Activated naive CD8-positive, alpha-beta T cell treated with anti-CD3 and anti-CD28 coated beads for 36 hours (primary cell): ENCODE results near the gene DCC. TPM values are rescaled to one million over a fixed set of nuclear protein-coding genes. Genes with fewer than 3 reads are reported as not detected.

Experiments used
- DNase-seq: peaks from one replicate; pipeline ENCODE4 v3.0.0; 2021
- H3K27ac Mint-ChIP-seq: one replicate; pipeline ENCODE4 v1.8.0; 2022; ENCODE audit warnings: mild to moderate bottlenecking, moderate library complexity, mixed read lengths
- H3K27me3 Mint-ChIP-seq: one replicate; pipeline ENCODE4 v1.8.0; 2022; ENCODE audit warnings: mild to moderate bottlenecking, mixed read lengths
- H3K36me3 Mint-ChIP-seq: one replicate; pipeline ENCODE4 v1.8.0; 2021; ENCODE audit warnings: mild to moderate bottlenecking, mixed read lengths
- H3K4me1 Mint-ChIP-seq: one replicate; pipeline ENCODE4 v1.8.0; 2021; ENCODE audit warnings: mixed read lengths
- H3K4me3 Mint-ChIP-seq: one replicate; pipeline ENCODE4 v1.8.0; 2022; ENCODE audit warnings: mild to moderate bottlenecking, moderate library complexity, mixed read lengths
- H3K9me3 Mint-ChIP-seq: one replicate; pipeline ENCODE4 v1.8.0; 2022; ENCODE audit warnings: mixed read lengths
- total RNA-seq, 2 experiments: library from RNA; stranded (reverse); gene quantifications; one replicate each; pipeline ENCODE4 v1.2.3, GENCODE V29; 2021

DCC gene
- total RNA-seq, 2 experiments from 2014 or later, result not detected

DNA sequence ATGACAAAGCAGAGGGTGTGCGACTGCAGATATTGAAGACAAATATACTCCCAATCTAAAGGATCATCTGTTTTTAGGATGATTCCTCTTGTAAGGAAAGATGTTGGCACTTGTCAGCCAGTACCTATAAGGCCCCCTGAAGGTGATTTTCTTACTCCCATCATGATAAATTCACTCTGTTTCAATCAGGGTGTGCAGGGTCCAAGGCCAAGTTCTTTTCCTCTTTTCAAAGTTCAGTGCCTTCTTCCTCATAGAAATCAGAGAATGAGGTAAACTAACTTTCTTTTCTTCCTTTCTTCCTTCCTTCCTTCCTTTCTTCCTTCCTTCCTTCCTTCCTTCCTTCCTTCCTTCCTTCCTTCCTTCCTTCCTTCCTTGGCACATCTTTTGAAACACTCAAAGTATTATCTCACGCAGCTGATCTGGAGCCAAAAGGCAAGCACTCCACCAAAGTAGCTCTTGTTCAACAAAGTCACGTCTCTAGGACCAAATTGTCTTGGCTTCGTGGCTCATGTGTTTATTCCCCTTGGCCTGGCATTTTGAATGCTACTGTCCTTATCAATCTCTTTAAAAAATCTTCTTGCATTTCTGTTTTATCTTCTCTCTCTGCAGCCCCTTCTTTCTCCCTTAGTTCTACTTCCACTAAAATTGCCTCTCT is 87.7 kb downstream of the DCC start:
- no peak for DNase-seq
- Mint-ChIP-seq H3K4me3 (no peak overlapping the region), H3K27ac (no peak overlapping the region), H3K9me3 (no peaks in the 10 kb centered on the region), H3K36me3 (no peaks in the 10 kb centered on the region), H3K4me1 (no peaks in the 10 kb centered on the region), H3K27me3 (no peaks in the 10 kb centered on the region)

GRCh38 chr18:52431683-52432082 is 91.7 kb downstream of the DCC start:
- H3K9me3 Mint-ChIP-seq, result no peaks in the 10 kb centered on the region
- no peak overlapping the region for H3K27ac Mint-ChIP-seq
- H3K36me3 Mint-ChIP-seq, result no peaks in the 10 kb centered on the region
- H3K4me3 Mint-ChIP-seq, result no peak overlapping the region
- no peaks in the 10 kb centered on the region for H3K27me3 Mint-ChIP-seq
- no peaks in the 10 kb centered on the region for H3K4me1 Mint-ChIP-seq
- no peak for DNase-seq

- Mint-ChIP-seq H3K9me3 (no peaks in the 10 kb centered on the region), H3K36me3 (no peaks in the 10 kb centered on the region), H3K4me1 (no peaks in the 10 kb centered on the region), H3K27ac (no peak overlapping the region), H3K4me3 (no peak overlapping the region), H3K27me3 (no peaks in the 10 kb centered on the region)
- DNase-seq, result no peak
These were observed 93.8 kb downstream of the DCC start for GRCh38 chr18:52433797-52434196.

GRCh38 chr18:52435301-52435700 is 95.3 kb downstream of the DCC start:
- H3K4me1 Mint-ChIP-seq, result no peaks in the 10 kb centered on the region
- H3K36me3 Mint-ChIP-seq, result no peaks in the 10 kb centered on the region
- no peak for DNase-seq
- no peak overlapping the region for H3K27ac Mint-ChIP-seq
- H3K9me3 Mint-ChIP-seq, result no peaks in the 10 kb centered on the region
- H3K4me3 Mint-ChIP-seq, result no peak overlapping the region
- no peaks in the 10 kb centered on the region for H3K27me3 Mint-ChIP-seq

GRCh38 chr18:52437161-52437560 is 97.2 kb downstream of the DCC start:
- Mint-ChIP-seq H3K36me3 (no peaks in the 10 kb centered on the region), H3K4me1 (no peaks in the 10 kb centered on the region)

GRCh38 chr18:52439457-52439856 is 99.5 kb downstream of the DCC start:
- no peaks in the 10 kb centered on the region for H3K36me3 Mint-ChIP-seq
- no peak overlapping the region for H3K27ac Mint-ChIP-seq
- no peaks in the 10 kb centered on the region for H3K9me3 Mint-ChIP-seq
- no peaks in the 10 kb centered on the region for H3K4me1 Mint-ChIP-seq
- H3K4me3 Mint-ChIP-seq, result no peak overlapping the region
- no peaks in the 10 kb centered on the region for H3K27me3 Mint-ChIP-seq
- DNase-seq, result no peak

More at GRCh38 chr18:52437161-52437560, 97.2 kb downstream of the DCC start:
- H3K27ac Mint-ChIP-seq, result no peak overlapping the region
- no peak overlapping the region for H3K4me3 Mint-ChIP-seq
- H3K9me3 Mint-ChIP-seq, result no peaks in the 10 kb centered on the region
- no peaks in the 10 kb centered on the region for H3K27me3 Mint-ChIP-seq
- DNase-seq, result no peak

- Mint-ChIP-seq H3K9me3 (no peaks in the 10 kb centered on the region), H3K27me3 (no peaks in the 10 kb centered on the region), H3K27ac (no peak overlapping the region), H3K36me3 (no peaks in the 10 kb centered on the region), H3K4me3 (no peak overlapping the region), H3K4me1 (no peaks in the 10 kb centered on the region)
- no peak for DNase-seq
These were observed 101.8 kb downstream of the DCC start for GRCh38 chr18:52441794-52442193.

DNA sequence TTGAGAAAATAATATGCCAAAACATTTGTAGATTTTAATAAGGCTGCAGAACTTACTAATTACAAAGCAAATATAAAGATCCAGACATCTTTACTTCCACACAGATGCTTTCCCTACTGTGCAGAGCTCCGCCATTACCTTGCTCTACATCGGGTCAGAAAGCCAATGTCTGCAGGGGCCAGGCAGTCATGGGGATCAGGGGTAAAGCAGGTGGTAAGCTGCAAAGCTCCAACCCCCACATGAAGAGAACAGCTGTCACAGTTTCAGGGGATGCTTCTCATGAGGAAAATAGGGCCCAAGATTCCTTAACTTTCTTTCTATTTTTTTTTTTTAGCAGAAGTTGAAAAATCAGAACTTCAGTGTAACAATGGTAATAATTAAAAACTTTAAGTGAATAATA is 102.7 kb downstream of the DCC start:
- H3K4me1 Mint-ChIP-seq, result no peaks in the 10 kb centered on the region
- H3K36me3 Mint-ChIP-seq, result no peaks in the 10 kb centered on the region
- H3K9me3 Mint-ChIP-seq, result no peaks in the 10 kb centered on the region
- no peaks in the 10 kb centered on the region for H3K27me3 Mint-ChIP-seq
- no peak overlapping the region for H3K27ac Mint-ChIP-seq
- DNase-seq, result no peak
- H3K4me3 Mint-ChIP-seq, result no peak overlapping the region

- Mint-ChIP-seq H3K9me3 (no peaks in the 10 kb centered on the region), H3K27ac (no peak overlapping the region), H3K4me1 (no peaks in the 10 kb centered on the region), H3K4me3 (no peak overlapping the region), H3K27me3 (no peaks in the 10 kb centered on the region), H3K36me3 (no peaks in the 10 kb centered on the region)
- DNase-seq, result no peak
These were observed 111.3 kb downstream of the DCC start for GRCh38 chr18:52451256-52451655.

DNA sequence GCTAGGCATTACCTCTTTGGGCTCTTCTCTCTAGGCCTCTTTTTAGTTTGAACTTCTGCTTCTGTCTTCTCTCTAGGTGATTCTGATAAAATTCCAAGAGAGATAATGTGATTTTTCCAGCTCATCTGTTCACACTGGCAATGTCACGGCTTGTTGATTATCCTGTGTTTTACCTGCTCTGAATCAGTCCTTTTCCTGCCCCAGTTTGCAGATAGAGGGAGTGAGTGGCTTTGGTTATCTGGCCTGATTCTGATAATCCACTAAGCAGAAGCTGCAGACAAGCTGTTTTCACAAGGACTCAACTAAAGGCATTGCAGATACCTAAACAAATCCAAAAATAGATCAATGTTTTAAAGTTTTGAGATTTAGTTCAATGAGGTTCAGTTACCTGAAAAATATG is 111.9 kb downstream of the DCC start:
- no peak overlapping the region for H3K4me3 Mint-ChIP-seq
- H3K27ac Mint-ChIP-seq, result no peak overlapping the region
- no peak for DNase-seq
- no peaks in the 10 kb centered on the region for H3K9me3 Mint-ChIP-seq
- H3K36me3 Mint-ChIP-seq, result no peaks in the 10 kb centered on the region
- no peaks in the 10 kb centered on the region for H3K4me1 Mint-ChIP-seq
- H3K27me3 Mint-ChIP-seq, result no peaks in the 10 kb centered on the region

DNA sequence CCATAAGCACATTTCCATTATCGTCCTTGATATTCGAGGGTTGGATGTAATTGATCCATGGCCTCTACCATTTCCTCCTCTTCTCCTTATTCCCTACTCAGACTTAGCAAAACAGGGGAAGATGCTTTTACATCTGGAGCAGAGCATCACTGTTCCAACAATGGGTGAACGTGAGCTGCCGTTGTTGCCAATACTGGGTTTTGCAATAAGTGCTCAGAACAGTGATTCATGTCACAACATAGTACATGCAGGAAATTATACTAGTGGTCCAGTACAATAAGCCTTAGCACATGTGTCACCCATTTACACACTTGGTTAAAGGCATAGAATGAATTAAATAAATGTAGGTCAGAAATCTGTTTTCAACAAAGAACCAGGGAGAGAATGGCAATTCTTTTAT is 112.4 kb downstream of the DCC start:
- Mint-ChIP-seq H3K4me1 (no peaks in the 10 kb centered on the region), H3K4me3 (no peak overlapping the region), H3K27ac (no peak overlapping the region), H3K27me3 (no peaks in the 10 kb centered on the region), H3K9me3 (no peaks in the 10 kb centered on the region), H3K36me3 (no peaks in the 10 kb centered on the region)
- DNase-seq, result no peak

- no peak overlapping the region for H3K4me3 Mint-ChIP-seq
- no peaks in the 10 kb centered on the region for H3K4me1 Mint-ChIP-seq
- H3K27ac Mint-ChIP-seq, result no peak overlapping the region
- no peaks in the 10 kb centered on the region for H3K36me3 Mint-ChIP-seq
- H3K9me3 Mint-ChIP-seq, result peaks cover 2% of the 10 kb centered on the region
- DNase-seq, result no peak
- no peaks in the 10 kb centered on the region for H3K27me3 Mint-ChIP-seq
These were observed 119.9 kb downstream of the DCC start for GRCh38 chr18:52459890-52460289.

DNA sequence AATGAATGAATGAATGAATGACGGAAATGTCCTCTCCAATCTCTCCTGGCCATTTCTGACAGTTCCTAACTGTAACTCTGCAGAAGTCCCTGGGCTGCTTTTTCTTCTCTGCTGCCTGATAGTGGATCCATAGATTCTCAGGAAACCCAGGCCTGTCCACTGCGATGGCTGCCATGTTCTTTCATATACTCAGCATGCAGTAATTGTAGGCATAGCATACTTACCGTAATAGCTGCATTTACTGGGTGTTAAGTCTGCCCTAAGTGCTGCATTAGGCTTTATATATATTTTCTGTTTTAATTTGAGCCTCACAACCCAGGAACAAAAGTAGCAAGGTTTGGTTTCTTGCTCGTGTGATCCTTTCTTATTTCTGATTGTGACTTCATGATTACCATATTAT is 122.9 kb downstream of the DCC start:
- no peaks in the 10 kb centered on the region for H3K4me1 Mint-ChIP-seq
- H3K9me3 Mint-ChIP-seq, result peaks cover 2% of the 10 kb centered on the region
- H3K27me3 Mint-ChIP-seq, result no peaks in the 10 kb centered on the region
- H3K4me3 Mint-ChIP-seq, result no peak overlapping the region
- no peaks in the 10 kb centered on the region for H3K36me3 Mint-ChIP-seq
- no peak overlapping the region for H3K27ac Mint-ChIP-seq
- no peak for DNase-seq

- H3K36me3 Mint-ChIP-seq, result no peaks in the 10 kb centered on the region
- DNase-seq, result no peak
- no peak overlapping the region for H3K27ac Mint-ChIP-seq
- no peak overlapping the region for H3K4me3 Mint-ChIP-seq
- H3K27me3 Mint-ChIP-seq, result no peaks in the 10 kb centered on the region
- H3K4me1 Mint-ChIP-seq, result no peaks in the 10 kb centered on the region
- H3K9me3 Mint-ChIP-seq, result no peaks in the 10 kb centered on the region
These were observed 125.4 kb downstream of the DCC start for GRCh38 chr18:52465391-52465790.

DNA sequence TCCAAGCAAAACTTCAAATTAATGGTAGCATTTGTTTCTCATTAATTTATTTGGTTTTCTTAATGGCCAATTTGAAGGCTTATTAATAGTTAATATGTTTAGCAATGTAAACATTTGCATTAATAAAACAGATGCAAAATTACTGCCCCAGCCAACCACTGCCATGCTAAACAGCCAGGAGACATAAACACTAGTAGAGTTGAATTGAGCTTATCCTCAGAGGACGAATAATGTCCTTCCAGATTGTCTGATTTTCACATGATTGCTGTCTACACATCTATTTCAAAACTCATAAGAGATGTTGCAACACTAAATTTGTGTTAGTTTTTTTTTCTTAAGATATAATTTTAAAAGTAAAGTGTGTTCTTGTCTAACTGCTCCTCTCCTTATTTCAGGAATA is 128.5 kb downstream of the DCC start:
- H3K36me3 Mint-ChIP-seq, result no peaks in the 10 kb centered on the region

GRCh38 chr18:52475325-52475724 is 135.3 kb downstream of the DCC start:
- Mint-ChIP-seq H3K9me3 (peaks cover 2% of the 10 kb centered on the region), H3K27ac (no peak overlapping the region), H3K27me3 (no peaks in the 10 kb centered on the region), H3K36me3 (no peaks in the 10 kb centered on the region), H3K4me1 (no peaks in the 10 kb centered on the region), H3K4me3 (no peak overlapping the region)
- DNase-seq, result no peak

More for the DNA sequence above, 128.5 kb downstream of the DCC start:
- H3K4me3 Mint-ChIP-seq, result no peak overlapping the region
- H3K27ac Mint-ChIP-seq, result no peak overlapping the region
- no peaks in the 10 kb centered on the region for H3K9me3 Mint-ChIP-seq
- H3K27me3 Mint-ChIP-seq, result no peaks in the 10 kb centered on the region
- DNase-seq, result no peak
- H3K4me1 Mint-ChIP-seq, result no peaks in the 10 kb centered on the region
